CD4-positive, alpha-beta T cell (primary cell): ENCODE results near the gene SELPLG. TPM values are rescaled to one million over a fixed set of nuclear protein-coding genes. Genes with fewer than 3 reads are reported as not detected.
A peak's percentile ranks its signal among the peaks of the same experiment; 100 is the strongest.
"Not testable (repeated sequence)": the region's sequence is repeated elsewhere in the genome, so short reads cannot be mapped to it uniquely, and the experiment has no call there.

Experiments used
- ATAC-seq: fragments of 200-7000 bp; cut with Tn5 transposase; one replicate; pipeline ENCODE4 v1.10.0; 2022; ENCODE audit warnings: mild to moderate bottlenecking; ENCODE audit not compliant: poor library complexity
- CTCF ChIA-PET: fragments of 350-600 bp; sonication (Branson Sonifier 250); formaldehyde crosslinking; loops from one replicate; lab custom pipeline; 2021; ENCODE audit warnings: antibody characterized with exemption, inconsistent platforms; lab: Charles Lee
- POLR2A ChIA-PET: fragments of 350-600 bp; sonication (Branson Sonifier 250); formaldehyde crosslinking; loops from one replicate; lab custom pipeline; 2021; ENCODE audit warnings: antibody characterized with exemption, inconsistent platforms; lab: Charles Lee
- DNase-seq, 14 experiments: peaks; one replicate each; pipeline ENCODE4 v3.0.0-alpha.2; 2013 to 2020; ENCODE audit warnings: mixed read lengths in 2 of 14
- H3K27ac ChIP-seq, 2 donors: one replicate each; pipeline versions ENCODE4 v1.5.1 to v1.7.0; 2013; ENCODE audit warnings: low read length in 2 of 2, low read depth in 1 of 2, mild to moderate bottlenecking in 1 of 2
- H3K27me3 ChIP-seq, 2 experiments: 1 replicate in 1 of 2; 2 replicates in 1 of 2; pipeline versions ENCODE4 v1.6.1 to v1.7.0; 2013; ENCODE audit warnings: low read length in 2 of 2, control low read depth in 1 of 2, mild to moderate bottlenecking in 1 of 2, moderate library complexity in 1 of 2; ENCODE audit not compliant: insufficient read depth in 2 of 2, control insufficient read depth in 1 of 2
- H3K36me3 ChIP-seq: one replicate; pipeline ENCODE4 v1.6.1; 2013; ENCODE audit warnings: low read length, control low read depth; ENCODE audit not compliant: insufficient read depth
- H3K4me1 ChIP-seq: one replicate; pipeline ENCODE4 v1.6.1; 2013; ENCODE audit warnings: low read length, control low read depth; ENCODE audit not compliant: insufficient read depth
- H3K4me3 ChIP-seq: one replicate; pipeline ENCODE4 v1.5.1; 2013; ENCODE audit warnings: mild to moderate bottlenecking, low read length, moderate library complexity
- H3K9me3 ChIP-seq, 2 experiments: 1 replicate in 1 of 2; 2 replicates in 1 of 2; pipeline versions ENCODE4 v1.6.1 to v1.7.0; 2013; ENCODE audit warnings: low read length in 2 of 2, mild to moderate bottlenecking in 2 of 2, control low read depth in 1 of 2, moderate library complexity in 1 of 2; ENCODE audit not compliant: control insufficient read depth in 1 of 2, insufficient read depth in 1 of 2
- H3K27ac Mint-ChIP-seq: one replicate; pipeline ENCODE4 v1.8.0; 2020; ENCODE audit warnings: mixed read lengths
- H3K27me3 Mint-ChIP-seq: one replicate; pipeline ENCODE4 v1.8.0; 2021; ENCODE audit warnings: mixed read lengths
- H3K36me3 Mint-ChIP-seq: one replicate; pipeline ENCODE4 v1.8.0; 2021; ENCODE audit warnings: low read depth, mixed read lengths
- H3K4me1 Mint-ChIP-seq: one replicate; pipeline ENCODE4 v1.8.0; 2021; ENCODE audit warnings: low read depth, mixed read lengths
- H3K4me3 Mint-ChIP-seq: one replicate; pipeline ENCODE4 v1.8.0; 2020; ENCODE audit warnings: mild to moderate bottlenecking, mixed read lengths
- H3K9me3 Mint-ChIP-seq: one replicate; pipeline ENCODE4 v1.8.0; 2020; ENCODE audit warnings: mixed read lengths
- CTCF ChIP-seq: fragments of 200-600 bp; IDR thresholded peaks from one replicate; pipeline ENCODE4 v1.8.0; 2022; ENCODE audit warnings: antibody characterized with exemption, mild to moderate bottlenecking
- intact Hi-C, 2 experiments: fragments of 100-400 bp; cut with DNase I in 1 of 2; cut with micrococcal nuclease in 1 of 2; formaldehyde crosslinking; loops; one replicate each; pipeline versions ENCODE4 v1.15.1 to v1.9.0; 2023 to 2025; cut with DNase I, micrococcal nuclease
- total RNA-seq, 174 experiments: library from RNA in 2 of 174; stranded (reverse) in 2 of 174; gene quantifications; one replicate each; pipeline ENCODE4 v1.2.3 and lab custom pipeline; 2021 to 2026

Gene SELPLG
- total RNA-seq, 2 experiments from 2014 or later, result 25.7 to 27.8 TPM

DNA sequence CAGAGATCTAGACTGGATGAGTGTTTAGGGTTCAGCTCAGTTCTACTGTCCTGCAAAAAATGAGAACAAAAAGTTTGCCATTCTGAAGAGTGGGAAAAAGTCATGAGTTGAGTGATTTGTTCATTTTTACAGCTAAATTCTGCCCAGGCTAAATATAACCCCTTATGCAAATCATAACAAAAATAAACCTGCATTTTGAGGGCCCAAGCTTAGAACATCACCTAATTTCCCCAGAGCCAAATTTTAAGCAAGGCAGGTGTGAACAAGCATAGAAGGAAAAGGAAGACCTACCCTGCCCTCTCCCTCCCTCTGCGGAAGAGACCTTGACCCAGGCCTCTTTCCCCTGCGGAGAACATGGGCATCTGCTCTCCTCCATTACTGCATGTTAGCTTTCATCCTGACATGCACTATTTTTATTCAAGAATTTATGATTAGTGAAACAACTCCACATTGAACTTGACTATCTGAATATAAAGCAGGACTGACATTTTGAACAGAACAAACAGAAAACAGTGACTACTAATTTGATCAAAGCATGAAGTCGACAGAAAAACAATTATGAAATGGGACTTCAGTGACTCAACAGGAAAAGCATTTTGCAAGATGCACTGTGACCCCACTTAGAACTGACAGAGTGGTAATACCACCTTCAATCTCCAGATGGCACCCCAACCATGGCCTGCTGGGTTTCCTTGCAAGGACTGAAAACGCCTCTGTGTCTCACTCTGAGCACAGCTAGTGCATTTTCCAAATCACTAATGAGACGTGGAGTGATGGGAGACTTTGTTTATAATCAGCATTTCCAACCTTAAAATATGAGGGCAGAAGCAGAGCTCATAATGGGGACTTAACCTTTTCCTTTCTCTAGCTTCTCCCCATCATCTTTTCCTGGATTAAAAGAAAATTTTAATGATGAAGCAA, 30.9 kb upstream of the SELPLG start:
- H3K36me3 ChIP-seq, result no peaks in the 10 kb centered on the region
- no peak overlapping the region for H3K27ac ChIP-seq
- peaks cover 6% of the 10 kb centered on the region for H3K4me1 ChIP-seq
- H3K9me3 ChIP-seq, result no peaks in the 10 kb centered on the region
- no peaks in the 10 kb centered on the region for H3K27me3 ChIP-seq
- ChIA-PET CTCF (interaction anchor here (0.6 to 10.9 kb wide), 19 partner anchors 11 to 286 kb away, joined by 3 to 129 read pairs (median 4); partner anchors contain the start of gene SELPLG), POLR2A (interaction anchor here (0.9 to 2.5 kb wide), 11 partner anchors 18 to 428 kb away, joined by 3 to 18 read pairs (median 4); partner anchors contain the start of genes ALKBH2, ISCU, SELPLG and SSH1)
- intact Hi-C loops, result loop anchor here (1.0 to 5.0 kb wide), 7 partner anchors 32 to 429 kb away; partner anchors contain the start of genes ALKBH2 (in 2 of the 2), CORO1C (in 1 of the 2) and SELPLG (in 1 of the 2)
- ATAC-seq (peak; percentile 100), DNase-seq (peak; percentile 69 to 90 (median 79))
- no peaks in the 10 kb centered on the region for H3K36me3 Mint-ChIP-seq
- peak overlapping the region; percentile 72 for H3K27ac Mint-ChIP-seq
- H3K4me3 Mint-ChIP-seq, result no peak overlapping the region
- no peaks in the 10 kb centered on the region for H3K27me3 Mint-ChIP-seq
- H3K4me1 Mint-ChIP-seq, result peaks cover 7% of the 10 kb centered on the region
- H3K9me3 Mint-ChIP-seq, result no peaks in the 10 kb centered on the region
- peak; percentile 91 for TF ChIP-seq CTCF
- no peak overlapping the region for H3K4me3 ChIP-seq

DNA sequence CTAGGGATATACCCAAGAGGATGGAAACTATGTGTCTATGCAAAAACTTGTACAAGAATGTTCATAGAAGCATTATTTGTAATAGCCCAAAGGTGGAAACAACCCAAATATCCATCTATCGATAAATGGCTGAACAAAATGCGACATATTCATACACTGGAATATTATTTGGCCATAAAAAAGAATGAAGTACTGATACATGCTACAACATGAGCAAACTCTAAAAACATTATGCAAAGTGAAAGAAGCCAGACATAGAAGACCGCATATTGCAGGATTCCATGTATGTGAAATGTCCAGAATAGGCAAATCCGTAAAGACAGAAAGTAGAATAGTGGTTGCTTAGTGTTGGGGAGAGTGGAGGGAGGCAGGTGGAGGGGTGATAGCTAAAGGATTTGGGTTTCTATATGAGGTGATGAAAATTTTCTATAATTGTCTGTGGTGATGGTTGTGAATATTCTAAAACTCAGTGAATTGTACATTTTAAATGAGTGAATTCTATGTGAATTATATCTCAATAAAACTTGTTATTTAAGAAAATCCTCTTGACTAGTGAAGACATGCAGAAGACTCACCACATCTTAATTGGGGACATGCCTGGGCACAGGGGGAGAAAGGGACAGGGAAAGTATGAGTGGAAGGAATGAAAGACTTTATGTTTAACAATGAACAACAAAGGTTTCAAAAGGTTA, 29.8 kb upstream of the SELPLG start:
- DNase-seq, result no peak
- Mint-ChIP-seq H3K4me3 (no peak overlapping the region), H3K27me3 (no peaks in the 10 kb centered on the region), H3K9me3 (no peaks in the 10 kb centered on the region), H3K36me3 (no peaks in the 10 kb centered on the region), H3K4me1 (peaks cover 7% of the 10 kb centered on the region), H3K27ac (peak overlapping the region; percentile 72)
- H3K4me3 ChIP-seq, result no peak overlapping the region
- no peak for ATAC-seq
- ChIA-PET CTCF (interaction anchor here (1.6 to 10.9 kb wide), 8 partner anchors 10 to 139 kb away, joined by 5 to 129 read pairs (median 8); partner anchors contain the start of gene SELPLG), POLR2A (interaction anchor here (1.0 to 2.5 kb wide), 4 partner anchors 17 to 430 kb away, joined by 4 to 18 read pairs (median 10); partner anchors contain the start of genes ALKBH2 and SELPLG)
- H3K4me1 ChIP-seq, result peaks cover 6% of the 10 kb centered on the region
- no peak for TF ChIP-seq CTCF
- H3K27me3 ChIP-seq, result no peaks in the 10 kb centered on the region
- intact Hi-C loops, result loop anchor here (1.0 to 2.0 kb wide), 5 partner anchors 31 to 430 kb away; partner anchors contain the start of genes ALKBH2 (in 1 of the 2) and SELPLG (in 1 of the 2)
- no peaks in the 10 kb centered on the region for H3K36me3 ChIP-seq
- H3K27ac ChIP-seq, result no peak overlapping the region
- no peaks in the 10 kb centered on the region for H3K9me3 ChIP-seq

DNA sequence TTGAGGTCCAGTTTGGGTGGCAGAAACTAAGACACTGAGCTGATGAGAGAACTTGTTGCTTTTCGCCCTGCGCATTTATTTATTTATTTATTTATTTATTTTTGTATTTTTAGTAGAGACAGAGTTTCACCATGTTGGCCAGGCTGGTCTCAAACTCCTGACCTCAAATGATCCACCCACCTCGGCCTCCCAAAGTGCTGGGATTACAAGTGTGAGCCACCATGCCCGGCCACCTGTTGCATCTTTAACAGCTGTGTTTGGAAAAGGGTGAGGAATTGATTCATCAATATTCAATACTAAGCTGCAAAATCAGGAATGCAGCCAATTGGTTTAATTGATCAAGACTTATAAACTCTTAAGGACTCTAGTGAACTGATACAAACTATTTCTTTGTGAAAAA, 24.4 kb upstream of the SELPLG start:
- POLR2A ChIA-PET, H3K27me3 Mint-ChIP-seq, H3K27ac Mint-ChIP-seq, H3K27me3 ChIP-seq, H3K4me3 ChIP-seq, DNase-seq, H3K4me3 Mint-ChIP-seq, intact Hi-C loops, H3K4me1 ChIP-seq, H3K27ac ChIP-seq, H3K36me3 Mint-ChIP-seq, H3K4me1 Mint-ChIP-seq, H3K9me3 ChIP-seq, ATAC-seq, H3K36me3 ChIP-seq, H3K9me3 Mint-ChIP-seq, CTCF ChIA-PET: not testable (repeated sequence)
